Fibroblast of skin of left quadriceps (primary cell): ENCODE results near the gene HSPB9.

Experiments used
- DNase-seq, 2 experiments: peaks; one replicate each; pipeline ENCODE4 v3.0.0-alpha.2; 2013; ENCODE audit warnings: low read depth in 2 of 2

Gene HSPB9

GRCh38 chr17:42101513-42102292, 20.9 kb upstream of the HSPB9 start:
- DNase-seq = peak in 1 of 2 experiments; percentile 14

GRCh38 chr17:42103221-42103954, 19.2 kb upstream of the HSPB9 start:
- no peak for DNase-seq

- DNase-seq = no peak
These were observed 18.3 kb upstream of the HSPB9 start for GRCh38 chr17:42104264-42104663.

- DNase-seq = no peak
These were observed 16.6 kb upstream of the HSPB9 start for GRCh38 chr17:42106009-42106408.

GRCh38 chr17:42107124-42107523, 15.5 kb upstream of the HSPB9 start:
- no peak for DNase-seq

GRCh38 chr17:42107597-42108576, 14.7 kb upstream of the HSPB9 start:
- peak in 1 of 2 experiments; percentile 23 for DNase-seq

GRCh38 chr17:42109086-42109485, 13.5 kb upstream of the HSPB9 start:
- DNase-seq = no peak

GRCh38 chr17:42110301-42111264, 12.0 kb upstream of the HSPB9 start:
- DNase-seq = no peak

- no peak for DNase-seq
These were observed 11.4 kb upstream of the HSPB9 start for GRCh38 chr17:42111265-42111636.

GRCh38 chr17:42111871-42112551, 10.6 kb upstream of the HSPB9 start:
- no peak for DNase-seq

GRCh38 chr17:42112552-42113176, 9.9 kb upstream of the HSPB9 start, which contains the start of gene DHX58:
DHX58 (minus strand) TSS chr17:42112714; CDS start chr17:42111892, 822 bp downstream.
- peak; percentile 54 to 58 for DNase-seq

GRCh38 chr17:42113293-42114069, 9.1 kb upstream of the HSPB9 start:
- DNase-seq = no peak

- DNase-seq = no peak
These were observed 8.5 kb upstream of the HSPB9 start for GRCh38 chr17:42114118-42114517.

- DNase-seq = peak; percentile 49 to 55
These were observed 5.8 kb upstream of the HSPB9 start for GRCh38 chr17:42116705-42117396.

- no peak for DNase-seq
These were observed 5.0 kb upstream of the HSPB9 start for GRCh38 chr17:42117397-42118125.

GRCh38 chr17:42118126-42118510, 4.5 kb upstream of the HSPB9 start:
- DNase-seq = no peak

GRCh38 chr17:42118545-42118944, 4.1 kb upstream of the HSPB9 start:
- no peak for DNase-seq

GRCh38 chr17:42119301-42119700, 3.3 kb upstream of the HSPB9 start:
- DNase-seq = no peak
